Epithelial cell of proximal tubule (primary cell): ENCODE data around the gene RRAS2. TPM values are rescaled to one million over a fixed set of nuclear protein-coding genes. Genes with fewer than 3 reads are reported as not detected.

Source experiments
- DNase-seq: peaks from one replicate; pipeline ENCODE4 v3.0.0-alpha.2; 2011; ENCODE audit warnings: low read depth
- H3K4me3 ChIP-seq: 2 replicates; pipeline ENCODE4 v1.5.1; 2011; ENCODE audit warnings: low read depth, mild to moderate bottlenecking, low read length
- CTCF ChIP-seq: conservative IDR thresholded peaks from 2 replicates; pipeline ENCODE4 v1.5.1; 2012; ENCODE audit warnings: low read depth, mild to moderate bottlenecking, low read length
- total RNA-seq: library from RNA; depleted of rRNA; stranded (reverse); fragments of >200 nt; gene quantifications from 2 replicates; pipeline ENCODE4 v1.2.3, GENCODE V29; 2015

The RRAS2 gene
- total RNA-seq, 1 donor from 2014 or later: 86.7 TPM

DNA sequence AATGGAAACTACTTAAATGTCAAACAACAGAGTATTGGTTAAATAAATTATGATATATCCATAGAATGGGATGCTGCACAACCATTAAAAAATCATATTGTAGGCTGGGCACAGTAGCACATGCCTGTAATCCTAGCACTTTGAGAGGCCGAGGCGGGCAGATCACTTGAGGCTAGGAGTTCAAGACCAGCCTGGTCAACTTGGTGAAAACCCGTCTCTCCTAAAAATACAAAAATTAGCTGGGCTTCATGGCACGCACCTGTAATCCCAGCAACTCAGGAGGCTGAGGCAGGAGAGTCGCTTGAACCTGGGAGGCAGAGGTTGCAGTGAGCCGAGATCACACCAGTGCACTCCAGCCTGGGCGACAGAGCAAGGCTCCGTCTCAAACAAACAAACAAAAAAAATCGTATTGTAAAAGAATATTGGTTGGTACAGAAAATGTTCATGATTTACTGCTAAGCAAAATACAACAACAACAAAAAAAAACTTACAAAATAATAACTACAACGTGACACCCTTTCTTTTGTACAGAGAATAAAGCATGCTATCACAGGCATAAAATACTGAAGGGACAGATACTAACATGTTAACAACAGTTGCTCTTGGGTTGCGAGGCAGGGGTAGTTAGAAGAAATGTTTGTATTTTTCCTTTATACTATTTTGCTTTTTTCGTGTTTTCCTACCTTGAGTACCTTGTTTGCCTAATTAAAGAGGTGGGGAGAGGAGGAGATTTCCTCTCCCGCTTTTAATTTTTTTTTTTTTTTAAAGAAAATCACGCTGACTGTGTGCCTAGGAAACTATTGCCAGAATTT lies 21.3 kb upstream of the RRAS2 start:
- DNase-seq: no peak

GRCh38 chr11:14378171-14378570 lies 19.2 kb upstream of the RRAS2 start:
- no peak for TF ChIP-seq CTCF
- no peak overlapping the region for H3K4me3 ChIP-seq
- DNase-seq: no peak

More for the DNA sequence above, 21.3 kb upstream of the RRAS2 start:
- TF ChIP-seq CTCF: no peak
- peak overlapping the region; percentile 56 for H3K4me3 ChIP-seq

GRCh38 chr11:14376920-14377319 lies 17.9 kb upstream of the RRAS2 start:
- H3K4me3 ChIP-seq: no peak overlapping the region
- peak; percentile 95 for DNase-seq
- no peak for TF ChIP-seq CTCF

- no peak overlapping the region for H3K4me3 ChIP-seq
- peak; percentile 41 for TF ChIP-seq CTCF
Measured at GRCh38 chr11:14374922-14375830, 16.2 kb upstream of the RRAS2 start.

GRCh38 chr11:14373941-14374646 lies 15.1 kb upstream of the RRAS2 start:
- no peak for DNase-seq
- no peak for TF ChIP-seq CTCF

More at GRCh38 chr11:14374922-14375830, 16.2 kb upstream of the RRAS2 start:
- no peak for DNase-seq

GRCh38 chr11:14372011-14372410 lies 13.0 kb upstream of the RRAS2 start:
- no peak overlapping the region for H3K4me3 ChIP-seq
- DNase-seq: no peak
- no peak for TF ChIP-seq CTCF

More at GRCh38 chr11:14373941-14374646, 15.1 kb upstream of the RRAS2 start:
- no peak overlapping the region for H3K4me3 ChIP-seq
